SK-N-SH (cell line): ENCODE data around the gene TOM1L2.

Source experiments
- CHD2 ChIP-seq: fragments of 150-350 bp; IDR thresholded peaks from 2 replicates; pipeline ENCODE4 v1.6.1; 2018; ENCODE audit warnings: low read length; ENCODE audit not compliant: partially characterized antibody
- EP300 ChIP-seq, 2 experiments: IDR thresholded peaks; 2 replicates each; pipeline versions ENCODE4 v1.4.0 to v1.6.1; 2012; ENCODE audit warnings: borderline replicate concordance in 1 of 2, low read depth in 1 of 2, low read length in 1 of 2
- RAD21 ChIP-seq: IDR thresholded peaks from 2 replicates; pipeline ENCODE4 v1.6.1; 2012; ENCODE audit warnings: mild to moderate bottlenecking, low read length
- RFX5 ChIP-seq: IDR thresholded peaks from 2 replicates; pipeline ENCODE4 v1.6.1; 2012; ENCODE audit warnings: mild to moderate bottlenecking, improper control_type of control experiment, low read length
- SMC3 ChIP-seq: IDR thresholded peaks from 2 replicates; pipeline ENCODE4 v1.6.1; 2012; ENCODE audit warnings: low read depth, low read length, improper control_type of control experiment
- TF ChIP-seq, protein P1 (sequence below): fragments of 200-600 bp; sonication (generic); IDR thresholded peaks from 2 replicates; pipeline ENCODE4 v1.6.1; 2017; ENCODE audit warnings: antibody characterized with exemption, mild to moderate bottlenecking, moderate library complexity
- TF ChIP-seq, protein P2 (sequence below): IDR thresholded peaks from 2 replicates; pipeline ENCODE4 v1.4.0; 2012; ENCODE audit warnings: low read depth

DNA sequence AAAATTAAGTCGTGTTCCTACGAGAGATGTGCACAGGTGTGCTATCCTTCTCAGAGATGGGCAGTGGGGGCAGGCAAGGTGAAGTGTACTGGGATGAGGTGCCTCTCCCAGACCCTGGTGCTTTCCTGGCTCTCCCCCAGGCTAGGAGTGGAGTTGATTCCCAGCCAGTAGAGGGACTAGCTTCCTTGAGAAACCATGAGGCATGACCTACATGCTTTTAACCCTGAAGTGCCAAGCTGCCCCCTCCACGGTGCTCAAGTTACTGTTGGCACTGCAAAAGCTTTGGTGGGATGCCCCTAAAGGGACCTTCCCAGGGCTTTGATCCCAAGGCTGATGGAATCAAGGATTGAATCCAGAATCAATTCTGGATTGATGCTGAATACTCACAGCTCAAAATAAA lies 88.4 kb downstream of the TOM1L2 start:
- TF ChIP-seq, protein P1, sequence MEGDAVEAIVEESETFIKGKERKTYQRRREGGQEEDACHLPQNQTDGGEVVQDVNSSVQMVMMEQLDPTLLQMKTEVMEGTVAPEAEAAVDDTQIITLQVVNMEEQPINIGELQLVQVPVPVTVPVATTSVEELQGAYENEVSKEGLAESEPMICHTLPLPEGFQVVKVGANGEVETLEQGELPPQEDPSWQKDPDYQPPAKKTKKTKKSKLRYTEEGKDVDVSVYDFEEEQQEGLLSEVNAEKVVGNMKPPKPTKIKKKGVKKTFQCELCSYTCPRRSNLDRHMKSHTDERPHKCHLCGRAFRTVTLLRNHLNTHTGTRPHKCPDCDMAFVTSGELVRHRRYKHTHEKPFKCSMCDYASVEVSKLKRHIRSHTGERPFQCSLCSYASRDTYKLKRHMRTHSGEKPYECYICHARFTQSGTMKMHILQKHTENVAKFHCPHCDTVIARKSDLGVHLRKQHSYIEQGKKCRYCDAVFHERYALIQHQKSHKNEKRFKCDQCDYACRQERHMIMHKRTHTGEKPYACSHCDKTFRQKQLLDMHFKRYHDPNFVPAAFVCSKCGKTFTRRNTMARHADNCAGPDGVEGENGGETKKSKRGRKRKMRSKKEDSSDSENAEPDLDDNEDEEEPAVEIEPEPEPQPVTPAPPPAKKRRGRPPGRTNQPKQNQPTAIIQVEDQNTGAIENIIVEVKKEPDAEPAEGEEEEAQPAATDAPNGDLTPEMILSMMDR: no peak
- TF ChIP-seq EP300 (IDR thresholded peaks at IDR 0.05; ENCODE audit: borderline replicate concordance in 1 of 2, low read depth in 1 of 2, low read length in 1 of 2): no peak
- TF ChIP-seq, protein P2, sequence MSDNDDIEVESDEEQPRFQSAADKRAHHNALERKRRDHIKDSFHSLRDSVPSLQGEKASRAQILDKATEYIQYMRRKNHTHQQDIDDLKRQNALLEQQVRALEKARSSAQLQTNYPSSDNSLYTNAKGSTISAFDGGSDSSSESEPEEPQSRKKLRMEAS: no peak
- TF ChIP-seq RAD21: no peak
- TF ChIP-seq RFX5: no peak
- TF ChIP-seq CHD2: no peak
- TF ChIP-seq SMC3: no peak
